Occipital lobe (tissue), 2 donors: ENCODE results near the gene FAM216B. TPM values are rescaled to one million over a fixed set of nuclear protein-coding genes. Genes with fewer than 3 reads are reported as not detected.

Experiments used
- DNase-seq: peaks from one replicate; lab custom pipeline; 2025; lab: John Stamatoyannopoulos, UW
- total RNA-seq: library from RNA; depleted of rRNA; stranded (reverse); fragments of >200 nt; gene quantifications from one replicate; pipeline ENCODE4 v1.2.3, GENCODE V29; 2014

Gene FAM216B
- total RNA-seq, 1 donor from 2014 or later: 0.78 TPM

DNA sequence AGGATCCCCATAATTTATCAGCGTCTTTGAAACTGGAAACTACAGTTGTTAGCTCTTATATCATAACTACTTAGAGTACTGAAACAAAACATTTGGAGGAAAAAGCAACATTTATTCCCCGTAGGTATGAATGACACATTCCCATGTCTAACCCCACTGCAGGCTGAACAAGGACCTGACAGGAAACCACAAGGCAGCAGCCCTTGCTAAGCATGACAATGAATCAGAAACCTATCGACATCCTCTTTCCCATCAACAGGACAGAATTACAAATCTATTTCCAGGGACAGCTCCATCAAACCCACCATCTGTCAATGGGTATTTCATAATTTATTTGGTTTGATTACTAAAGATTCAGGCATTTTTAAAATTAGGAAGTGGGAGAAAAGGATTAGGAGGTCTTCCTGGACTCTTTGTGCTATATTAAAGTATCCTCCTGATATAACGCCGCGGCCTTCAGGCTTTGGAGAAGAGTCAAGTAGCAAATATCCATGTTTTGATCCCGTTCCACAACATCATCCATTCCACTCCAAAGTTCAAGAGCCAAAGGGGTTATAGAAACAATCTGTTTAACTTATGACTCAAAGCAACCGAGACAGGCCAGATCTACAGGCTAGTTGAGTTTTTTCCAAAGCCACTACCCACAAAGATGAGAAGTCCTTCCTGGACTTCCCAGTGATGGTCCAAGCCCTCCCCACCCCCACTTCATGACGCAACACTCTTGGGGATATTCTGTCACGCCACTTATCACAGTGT lies 51.1 kb downstream of the FAM216B start:
- DNase-seq: no peak

DNA sequence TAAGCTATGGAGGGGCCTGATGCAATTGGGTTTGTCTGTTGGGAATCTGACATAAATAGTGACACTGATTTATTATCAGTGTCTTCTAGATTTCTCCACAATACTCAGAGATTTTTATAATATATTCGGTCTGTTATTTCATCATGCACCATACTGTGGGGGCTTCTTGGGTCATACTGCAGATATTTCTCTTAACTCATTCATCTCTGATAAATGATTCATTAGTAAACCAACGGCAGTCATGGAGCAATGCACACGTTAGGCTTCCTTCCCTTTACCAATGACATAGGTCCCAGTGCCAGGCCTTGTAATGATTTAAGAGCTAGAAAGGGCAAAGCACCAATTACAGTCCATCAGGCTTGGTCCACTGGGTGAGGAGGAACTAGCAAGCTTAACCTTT lies 53.6 kb downstream of the FAM216B start:
- DNase-seq: no peak

DNA sequence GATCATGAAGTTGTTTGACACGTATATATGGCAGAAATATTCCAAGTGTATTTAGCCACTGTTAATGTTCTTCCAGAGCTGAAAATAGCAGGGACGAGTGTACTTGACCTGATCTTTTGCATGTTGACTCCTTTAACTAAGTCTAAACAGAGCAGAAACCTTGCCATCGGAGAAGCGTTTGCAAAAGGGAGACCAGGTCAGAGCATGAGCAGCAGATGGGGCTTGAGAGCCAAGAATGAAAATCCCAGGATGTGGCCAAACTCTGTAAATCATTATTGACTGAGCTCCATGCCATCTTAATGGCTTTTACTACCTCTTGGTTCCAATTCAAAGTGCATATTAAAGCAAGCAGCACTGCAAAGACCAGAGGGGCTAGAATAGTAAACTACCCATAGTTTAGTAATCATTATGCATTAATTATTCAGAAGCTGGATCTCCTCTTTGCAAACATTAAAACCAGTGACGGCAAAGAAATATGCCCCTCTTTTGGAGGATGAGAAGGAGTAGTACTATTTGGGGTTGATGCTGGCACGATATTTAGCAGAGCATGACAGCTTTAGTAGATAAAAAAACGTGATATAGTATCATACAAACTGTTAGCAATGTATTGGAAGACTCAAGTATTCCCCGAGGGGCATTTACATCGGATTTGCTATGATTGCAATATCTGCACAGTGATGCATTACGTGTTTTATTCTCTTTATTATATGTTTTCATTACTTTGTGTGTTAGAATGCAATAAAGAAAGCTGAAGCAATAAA lies 55.7 kb downstream of the FAM216B start:
- DNase-seq: no peak

Other genes with a start within 250 kb of the FAM216B start
- gene TNFSF11, start 207.4 kb upstream of the FAM216B start, total RNA-seq: not detected
- gene EPSTI1, start 210.7 kb downstream of the FAM216B start, total RNA-seq: 3.4 TPM
- 18.1 TPM for gene DNAJC15, start 242.0 kb downstream of the FAM216B start, total RNA-seq